Right kidney (tissue), 1 donor: ENCODE results near the gene PRKD2.
A peak's percentile ranks its signal among the peaks of the same experiment; 100 is the strongest.
"Not testable (repeated sequence)": the region's sequence is repeated elsewhere in the genome, so short reads cannot be mapped to it uniquely, and the experiment has no call there.

ENCODE experiments used
- DNase-seq: peaks from one replicate; pipeline ENCODE4 v3.0.0-alpha.2; 2016

PRKD2 gene

GRCh38 chr19:46634045-46634655 is 82.8 kb downstream of the PRKD2 start:
- peak; percentile 54 for DNase-seq

- no peak for DNase-seq
Measured at GRCh38 chr19:46633130-46633529, 83.8 kb downstream of the PRKD2 start.

- no peak for DNase-seq
Measured at GRCh38 chr19:46631481-46631880, 85.4 kb downstream of the PRKD2 start.

- no peak for DNase-seq
Measured at GRCh38 chr19:46630586-46631205, 86.2 kb downstream of the PRKD2 start.

- no peak for DNase-seq
Measured at GRCh38 chr19:46629546-46630025, 87.3 kb downstream of the PRKD2 start.

GRCh38 chr19:46628970-46629369 is 87.9 kb downstream of the PRKD2 start:
- not testable (repeated sequence) for DNase-seq

- DNase-seq: no peak
Measured at GRCh38 chr19:46626446-46626845, 90.5 kb downstream of the PRKD2 start.

GRCh38 chr19:46625731-46626130 is 91.2 kb downstream of the PRKD2 start:
- no peak for DNase-seq

GRCh38 chr19:46624958-46625661 is 91.8 kb downstream of the PRKD2 start, which contains the start of gene PTGIR:
Gene PTGIR (minus strand): TSS chr19:46625089. CDS start chr19:46624225, 864 bp downstream.
- no peak for DNase-seq
